ENCODE data around the gene ZC3H13. TPM values are rescaled to one million over a fixed set of nuclear protein-coding genes. Genes with fewer than 3 reads are reported as not detected.

The ZC3H13 gene, protein sequence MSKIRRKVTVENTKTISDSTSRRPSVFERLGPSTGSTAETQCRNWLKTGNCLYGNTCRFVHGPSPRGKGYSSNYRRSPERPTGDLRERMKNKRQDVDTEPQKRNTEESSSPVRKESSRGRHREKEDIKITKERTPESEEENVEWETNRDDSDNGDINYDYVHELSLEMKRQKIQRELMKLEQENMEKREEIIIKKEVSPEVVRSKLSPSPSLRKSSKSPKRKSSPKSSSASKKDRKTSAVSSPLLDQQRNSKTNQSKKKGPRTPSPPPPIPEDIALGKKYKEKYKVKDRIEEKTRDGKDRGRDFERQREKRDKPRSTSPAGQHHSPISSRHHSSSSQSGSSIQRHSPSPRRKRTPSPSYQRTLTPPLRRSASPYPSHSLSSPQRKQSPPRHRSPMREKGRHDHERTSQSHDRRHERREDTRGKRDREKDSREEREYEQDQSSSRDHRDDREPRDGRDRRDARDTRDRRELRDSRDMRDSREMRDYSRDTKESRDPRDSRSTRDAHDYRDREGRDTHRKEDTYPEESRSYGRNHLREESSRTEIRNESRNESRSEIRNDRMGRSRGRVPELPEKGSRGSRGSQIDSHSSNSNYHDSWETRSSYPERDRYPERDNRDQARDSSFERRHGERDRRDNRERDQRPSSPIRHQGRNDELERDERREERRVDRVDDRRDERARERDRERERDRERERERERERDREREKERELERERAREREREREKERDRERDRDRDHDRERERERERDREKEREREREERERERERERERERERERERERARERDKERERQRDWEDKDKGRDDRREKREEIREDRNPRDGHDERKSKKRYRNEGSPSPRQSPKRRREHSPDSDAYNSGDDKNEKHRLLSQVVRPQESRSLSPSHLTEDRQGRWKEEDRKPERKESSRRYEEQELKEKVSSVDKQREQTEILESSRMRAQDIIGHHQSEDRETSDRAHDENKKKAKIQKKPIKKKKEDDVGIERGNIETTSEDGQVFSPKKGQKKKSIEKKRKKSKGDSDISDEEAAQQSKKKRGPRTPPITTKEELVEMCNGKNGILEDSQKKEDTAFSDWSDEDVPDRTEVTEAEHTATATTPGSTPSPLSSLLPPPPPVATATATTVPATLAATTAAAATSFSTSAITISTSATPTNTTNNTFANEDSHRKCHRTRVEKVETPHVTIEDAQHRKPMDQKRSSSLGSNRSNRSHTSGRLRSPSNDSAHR (N-terminal part only)
- 10 to 100 TPM; 58.1 to 62.4 TPM for total RNA-seq
- 39.0 TPM for polyA plus RNA-seq (2013, experiment 1 of 2)
- 39.5 TPM for polyA plus RNA-seq (2013, experiment 2 of 2)
- long read RNA-seq, experiment 1, partial matches to known transcripts = 16 of 29 reads
- long read RNA-seq, experiment 1, other reads (novel, unspliced or antisense) = 13 of 29 reads
- long read RNA-seq, experiment 2, full-length matches to known transcripts = 4 of 87 reads
- long read RNA-seq, experiment 2, partial matches to known transcripts = 35 of 87 reads
- long read RNA-seq, experiment 2, other reads (novel, unspliced or antisense) = 48 of 87 reads
- long read RNA-seq, experiment 3, partial matches to known transcripts = 108 of 139 reads
- long read RNA-seq, experiment 3, other reads (novel, unspliced or antisense) = 31 of 139 reads
- long read RNA-seq, experiment 4, partial matches to known transcripts = 73 of 82 reads
- long read RNA-seq, experiment 4, other reads (novel, unspliced or antisense) = 8 of 82 reads

DNA sequence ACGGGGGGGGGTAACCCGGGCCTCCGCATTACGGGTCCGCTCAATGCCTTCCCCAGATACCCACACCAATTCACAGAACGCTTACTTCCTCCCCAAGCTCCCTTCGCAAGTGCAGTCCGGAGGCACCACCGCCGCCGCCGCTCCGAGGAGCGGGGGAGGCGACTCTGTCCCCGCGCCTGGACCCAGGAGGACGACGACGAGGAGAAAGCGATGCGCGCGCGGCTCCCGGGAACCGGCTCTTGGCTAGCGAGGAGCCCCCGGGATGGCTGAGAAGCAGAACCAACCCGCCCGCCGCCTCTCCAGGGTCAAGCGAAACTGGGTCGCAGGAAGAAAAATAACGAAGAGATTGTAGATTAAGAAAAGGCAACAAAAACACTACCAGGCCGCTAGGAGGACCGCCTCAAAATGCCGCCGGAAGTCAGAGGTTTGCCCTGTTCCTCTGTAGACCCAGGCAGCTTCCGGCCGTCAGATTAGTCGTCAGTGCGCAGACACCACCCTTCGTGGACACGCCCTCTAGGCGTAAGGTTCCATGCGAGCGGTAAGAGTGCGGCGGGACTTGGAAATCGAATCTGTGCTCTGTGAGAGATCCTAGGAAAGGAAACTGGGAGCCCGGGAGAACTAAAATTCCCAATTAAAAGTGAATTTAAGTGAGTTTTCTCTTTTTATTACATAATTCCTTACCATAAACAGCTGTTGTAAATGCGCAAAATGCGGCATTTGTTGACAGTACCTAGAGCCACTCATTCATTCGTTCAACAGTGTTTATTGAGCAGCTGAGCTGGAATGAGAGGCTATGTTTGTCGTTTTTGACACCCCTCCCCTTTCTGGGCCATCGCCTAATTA is at the start of gene ZC3H13:
TSS of gene ZC3H13 (minus strand) at position 428 of the 843 bp plus-strand sequence. CDS start 7,239 bp downstream, outside the sequence.
- no peaks in the 10 kb centered on the region for H3K36me3 ChIP-seq (ENCODE audit: control insufficient read depth, insufficient read depth, low read length)
- Mint-ChIP-seq H3K27me3 (ENCODE audit: insufficient read depth) (no peaks in the 10 kb centered on the region), H3K9me3 (no peaks in the 10 kb centered on the region), H3K4me3 (peak within 1 kb of the TSS; percentile 90), H3K36me3 (ENCODE audit: low read depth) (peaks cover 3% of the 10 kb centered on the region), H3K4me1 (peaks cover 24% of the 10 kb centered on the region), H3K27ac (peak within 1 kb of the TSS; percentile 99)
- H3K4me1 ChIP-seq (ENCODE audit: control insufficient read depth, insufficient read depth, low read length) = peaks cover 2% of the 10 kb centered on the region
- DNase-seq = peak; percentile 98
- 0 to 1% methylated on average over 24 to 57 of the region's 57 CpGs for WGBS, 2 experiments (ENCODE audit: insufficient coverage in 1 of 2, insufficient read length in 1 of 2)
- no peaks in the 10 kb centered on the region for H3K9me3 ChIP-seq (ENCODE audit: control insufficient read depth, low read length)
- TF ChIP-seq, protein P1, sequence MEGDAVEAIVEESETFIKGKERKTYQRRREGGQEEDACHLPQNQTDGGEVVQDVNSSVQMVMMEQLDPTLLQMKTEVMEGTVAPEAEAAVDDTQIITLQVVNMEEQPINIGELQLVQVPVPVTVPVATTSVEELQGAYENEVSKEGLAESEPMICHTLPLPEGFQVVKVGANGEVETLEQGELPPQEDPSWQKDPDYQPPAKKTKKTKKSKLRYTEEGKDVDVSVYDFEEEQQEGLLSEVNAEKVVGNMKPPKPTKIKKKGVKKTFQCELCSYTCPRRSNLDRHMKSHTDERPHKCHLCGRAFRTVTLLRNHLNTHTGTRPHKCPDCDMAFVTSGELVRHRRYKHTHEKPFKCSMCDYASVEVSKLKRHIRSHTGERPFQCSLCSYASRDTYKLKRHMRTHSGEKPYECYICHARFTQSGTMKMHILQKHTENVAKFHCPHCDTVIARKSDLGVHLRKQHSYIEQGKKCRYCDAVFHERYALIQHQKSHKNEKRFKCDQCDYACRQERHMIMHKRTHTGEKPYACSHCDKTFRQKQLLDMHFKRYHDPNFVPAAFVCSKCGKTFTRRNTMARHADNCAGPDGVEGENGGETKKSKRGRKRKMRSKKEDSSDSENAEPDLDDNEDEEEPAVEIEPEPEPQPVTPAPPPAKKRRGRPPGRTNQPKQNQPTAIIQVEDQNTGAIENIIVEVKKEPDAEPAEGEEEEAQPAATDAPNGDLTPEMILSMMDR (conservative IDR thresholded peaks at IDR 0.05) = peak; percentile 71
- H3K4me3 ChIP-seq (ENCODE audit: low read length) = peak within 1 kb of the TSS; percentile 88
- peak within 1 kb of the TSS; percentile 62 for H3K9ac ChIP-seq (ENCODE audit: extremely low read depth, low read length, poor library complexity, severe bottlenecking)
- H3K27ac ChIP-seq (ENCODE audit: low read depth, low read length) = peak within 1 kb of the TSS; percentile 76
- no peaks in the 10 kb centered on the region for H3K27me3 ChIP-seq (ENCODE audit: control insufficient read depth, insufficient read depth, low read length, poor library complexity, severe bottlenecking)

DNA sequence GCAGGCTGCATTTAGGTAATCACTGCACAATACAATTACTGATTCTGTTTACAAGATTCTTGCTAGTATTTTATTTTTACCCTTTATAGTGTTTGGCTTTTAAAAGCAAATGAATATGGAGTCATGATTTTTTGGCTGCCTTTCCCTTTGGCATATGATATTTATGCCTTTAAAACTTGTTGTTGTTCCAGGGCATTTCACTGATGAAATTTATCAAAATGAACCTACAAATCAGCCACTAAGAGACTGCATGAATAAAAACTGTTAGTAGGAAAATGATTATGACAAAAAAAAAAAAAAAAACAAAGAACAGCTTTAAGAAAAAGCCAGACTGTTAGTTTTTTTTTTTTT is 49.7 kb upstream of the ZC3H13 start:
- H3K27ac ChIP-seq (ENCODE audit: low read depth, low read length) = no peak overlapping the region
- H3K9me3 Mint-ChIP-seq = no peaks in the 10 kb centered on the region

More for the DNA sequence above, 49.7 kb upstream of the ZC3H13 start:
- no peak overlapping the region for H3K9ac ChIP-seq (ENCODE audit: extremely low read depth, low read length, poor library complexity, severe bottlenecking)
- H3K4me1 Mint-ChIP-seq = peaks cover 3% of the 10 kb centered on the region
- H3K27ac Mint-ChIP-seq = no peak overlapping the region
- no peaks in the 10 kb centered on the region for H3K27me3 ChIP-seq (ENCODE audit: control insufficient read depth, insufficient read depth, low read length, poor library complexity, severe bottlenecking)
- no peaks in the 10 kb centered on the region for H3K27me3 Mint-ChIP-seq (ENCODE audit: insufficient read depth)
- DNase-seq = no peak
- no peak overlapping the region for H3K4me3 Mint-ChIP-seq
- H3K4me1 ChIP-seq (ENCODE audit: control insufficient read depth, insufficient read depth, low read length) = no peaks in the 10 kb centered on the region
- TF ChIP-seq, protein P1 (conservative IDR thresholded peaks at IDR 0.05) = no peak
- no peaks in the 10 kb centered on the region for H3K36me3 ChIP-seq (ENCODE audit: control insufficient read depth, insufficient read depth, low read length)
- no peaks in the 10 kb centered on the region for H3K9me3 ChIP-seq (ENCODE audit: control insufficient read depth, low read length)
- H3K4me3 ChIP-seq (ENCODE audit: low read length) = no peak overlapping the region
- H3K36me3 Mint-ChIP-seq (ENCODE audit: low read depth) = no peaks in the 10 kb centered on the region
